OCI-LY1 (cell line): ENCODE data around the gene ABHD1.

Experiments used
- H2AFZ ChIP-seq: fragments of 200-600 bp; sonication (generic), shearing (Covaris generic); 2 replicates; pipeline ENCODE4 v1.6.0; 2014; ENCODE audit warnings: antibody characterized with exemption, mild to moderate bottlenecking, low read length
- H3F3A ChIP-seq: fragments of 200-600 bp; sonication (generic), shearing (Covaris generic); 2 replicates; pipeline ENCODE4 v1.6.0; 2014; ENCODE audit warnings: mild to moderate bottlenecking, antibody characterized with exemption, low read length, moderate library complexity; ENCODE audit not compliant: insufficient read depth
- H3K27ac ChIP-seq: fragments of 200-600 bp; sonication (generic); 2 replicates; pipeline ENCODE4 v1.5.1; 2014; ENCODE audit warnings: low read length, mixed run types, mild to moderate bottlenecking, low read depth; ENCODE audit not compliant: poor library complexity, severe bottlenecking
- H3K27me3 ChIP-seq: fragments of 200-600 bp; sonication (generic); 2 replicates; pipeline ENCODE4 v1.6.0; 2014; ENCODE audit warnings: antibody characterized with exemption, mild to moderate bottlenecking, low read length, moderate library complexity; ENCODE audit not compliant: insufficient read depth
- H3K36me3 ChIP-seq: fragments of 200-600 bp; sonication (generic); 2 replicates; pipeline ENCODE4 v1.6.1; 2014; ENCODE audit warnings: mild to moderate bottlenecking, antibody characterized with exemption, low read length, moderate library complexity, mixed read lengths; ENCODE audit not compliant: insufficient read depth
- H3K4me1 ChIP-seq: fragments of 200-600 bp; sonication (generic); 2 replicates; pipeline ENCODE4 v1.5.1; 2014; ENCODE audit warnings: mild to moderate bottlenecking, low read length, moderate library complexity; ENCODE audit not compliant: insufficient read depth, severe bottlenecking
- H3K4me2 ChIP-seq: fragments of 200-600 bp; sonication (generic), shearing (Covaris generic); 2 replicates; pipeline ENCODE4 v1.6.1; 2014; ENCODE audit warnings: low read length
- H3K4me3 ChIP-seq: fragments of 200-600 bp; sonication (generic); 2 replicates; pipeline ENCODE4 v1.5.1; 2014; ENCODE audit warnings: low read length, low read depth, mild to moderate bottlenecking, mixed read lengths; ENCODE audit not compliant: poor library complexity, severe bottlenecking
- H3K79me2 ChIP-seq: fragments of 200-600 bp; shearing (Covaris generic); 2 replicates; pipeline ENCODE4 v1.6.1; 2016; ENCODE audit warnings: mixed run types, low read length, mixed read lengths; ENCODE audit not compliant: insufficient read depth
- H3K9ac ChIP-seq: fragments of 200-600 bp; sonication (generic), shearing (Covaris generic); 2 replicates; pipeline ENCODE4 v1.6.1; 2014; ENCODE audit warnings: mild to moderate bottlenecking, low read length, mixed read lengths
- H3K9me2 ChIP-seq: fragments of 200-600 bp; sonication (generic), shearing (Covaris generic); 2 replicates; pipeline ENCODE4 v1.6.1; 2014; ENCODE audit warnings: low read depth, mild to moderate bottlenecking, low read length, mixed read lengths
- H3K9me3 ChIP-seq: fragments of 200-600 bp; shearing (Covaris generic); 2 replicates; pipeline ENCODE4 v1.6.1; 2014; ENCODE audit warnings: low read length, mixed read lengths
- H4K20me1 ChIP-seq: fragments of 200-600 bp; sonication (generic), shearing (Covaris generic); 2 replicates; pipeline ENCODE4 v1.6.0; 2016; ENCODE audit warnings: mild to moderate bottlenecking, low read length; ENCODE audit not compliant: insufficient read depth
- EZH2 ChIP-seq: fragments of 200-600 bp; sonication (generic), shearing (Covaris generic); IDR thresholded peaks from 2 replicates; pipeline ENCODE4 v1.8.0; 2017; ENCODE audit warnings: borderline replicate concordance, mixed run types, mild to moderate bottlenecking, antibody characterized with exemption, low read length, moderate library complexity, mixed read lengths
- TF ChIP-seq, protein P1 (sequence below): fragments of 200-600 bp; sonication (generic), shearing (Covaris generic); IDR thresholded peaks from 2 replicates; pipeline ENCODE4 v1.5.1; 2017; ENCODE audit warnings: mild to moderate bottlenecking, antibody characterized with exemption, low read length, moderate library complexity, mixed read lengths

The ABHD1 gene

DNA sequence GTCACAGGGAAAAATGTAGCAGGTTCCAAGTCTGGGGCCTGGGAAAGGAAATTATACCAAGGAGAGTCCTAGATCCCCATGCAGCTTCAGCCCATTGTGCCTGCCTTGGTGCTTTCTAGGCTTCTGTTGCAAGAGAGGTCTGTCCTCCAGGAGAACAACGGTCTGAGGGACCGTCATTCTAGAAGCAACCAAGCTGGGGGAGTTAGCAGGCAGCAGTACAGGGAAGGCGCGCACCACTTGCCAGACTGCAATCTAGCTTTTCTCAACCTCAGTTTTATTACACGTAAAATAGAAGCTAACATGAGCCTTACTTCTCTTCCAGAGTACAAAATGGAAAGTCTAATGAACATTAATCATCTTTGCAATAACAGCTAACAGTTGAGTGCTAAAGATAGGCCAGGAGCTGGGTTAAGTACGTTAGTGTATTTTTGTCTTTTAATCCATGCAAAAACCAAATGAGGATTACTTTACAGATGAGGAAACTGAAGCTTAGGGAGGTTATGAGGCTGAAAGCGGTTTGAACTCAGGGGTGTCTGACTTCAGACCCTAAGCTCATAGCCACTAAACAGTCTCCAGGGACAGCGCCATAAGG is 27.1 kb downstream of the ABHD1 start:
- Histone ChIP-seq H3K4me3 (no peak overlapping the region), H3K27me3 (peaks cover 6% of the 10 kb centered on the region; the same call in 1 of the 2 replicates), H3K9me2 (no peaks in the 10 kb centered on the region), H3K79me2 (no peaks in the 10 kb centered on the region), H3K4me1 (no peaks in the 10 kb centered on the region), H3K27ac (no peak overlapping the region), H3K9ac (no peak overlapping the region), H3K36me3 (no peaks in the 10 kb centered on the region), H3K9me3 (no peaks in the 10 kb centered on the region), H4K20me1 (no peaks in the 10 kb centered on the region), H3K4me2 (no peak overlapping the region), H3F3A (no peaks in the 10 kb centered on the region), H2AFZ (no peak overlapping the region)
- TF ChIP-seq EZH2 = no peak
- TF ChIP-seq, protein P1, sequence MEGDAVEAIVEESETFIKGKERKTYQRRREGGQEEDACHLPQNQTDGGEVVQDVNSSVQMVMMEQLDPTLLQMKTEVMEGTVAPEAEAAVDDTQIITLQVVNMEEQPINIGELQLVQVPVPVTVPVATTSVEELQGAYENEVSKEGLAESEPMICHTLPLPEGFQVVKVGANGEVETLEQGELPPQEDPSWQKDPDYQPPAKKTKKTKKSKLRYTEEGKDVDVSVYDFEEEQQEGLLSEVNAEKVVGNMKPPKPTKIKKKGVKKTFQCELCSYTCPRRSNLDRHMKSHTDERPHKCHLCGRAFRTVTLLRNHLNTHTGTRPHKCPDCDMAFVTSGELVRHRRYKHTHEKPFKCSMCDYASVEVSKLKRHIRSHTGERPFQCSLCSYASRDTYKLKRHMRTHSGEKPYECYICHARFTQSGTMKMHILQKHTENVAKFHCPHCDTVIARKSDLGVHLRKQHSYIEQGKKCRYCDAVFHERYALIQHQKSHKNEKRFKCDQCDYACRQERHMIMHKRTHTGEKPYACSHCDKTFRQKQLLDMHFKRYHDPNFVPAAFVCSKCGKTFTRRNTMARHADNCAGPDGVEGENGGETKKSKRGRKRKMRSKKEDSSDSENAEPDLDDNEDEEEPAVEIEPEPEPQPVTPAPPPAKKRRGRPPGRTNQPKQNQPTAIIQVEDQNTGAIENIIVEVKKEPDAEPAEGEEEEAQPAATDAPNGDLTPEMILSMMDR = no peak

DNA sequence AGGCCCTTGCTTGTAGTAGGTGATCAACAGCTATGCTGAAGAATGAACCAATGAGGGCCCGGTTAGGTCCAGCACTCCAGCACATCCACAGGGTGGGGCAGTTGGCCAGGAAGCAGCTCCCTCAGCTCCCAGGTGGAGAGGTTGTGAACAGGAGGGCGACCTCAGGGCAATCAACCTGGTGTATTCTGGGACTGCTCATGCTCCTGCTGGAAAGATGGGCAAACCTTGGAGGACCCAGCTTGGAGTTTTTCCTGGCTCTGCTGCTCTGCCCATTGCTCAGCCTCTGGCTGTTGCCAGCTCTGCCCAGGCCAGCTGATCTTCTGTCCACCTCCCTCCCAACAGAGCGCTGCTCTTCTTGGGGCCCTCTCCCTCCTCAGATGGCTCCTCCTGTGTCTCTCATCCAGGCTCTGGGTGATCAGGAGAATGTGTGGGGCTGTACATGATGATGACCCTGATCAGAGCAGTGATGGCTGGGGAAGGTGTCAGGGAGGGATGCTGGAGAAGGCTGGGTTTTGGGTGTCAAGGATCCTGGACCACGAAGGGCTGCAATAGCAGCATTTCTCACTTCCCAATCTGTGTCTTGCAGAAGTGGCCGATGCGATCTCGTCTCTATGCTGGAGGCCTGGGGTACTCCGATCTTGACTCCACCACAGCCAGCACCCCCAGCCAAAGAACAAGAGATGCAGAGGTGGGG is 28.6 kb downstream of the ABHD1 start:
- H4K20me1 ChIP-seq = no peaks in the 10 kb centered on the region
- no peak overlapping the region for H3K9ac ChIP-seq
- peaks cover 6% of the 10 kb centered on the region; the same call in 1 of the 2 replicates for H3K27me3 ChIP-seq
- TF ChIP-seq EZH2 = no peak
- TF ChIP-seq, protein P1 = no peak
- no peak overlapping the region for H3K4me2 ChIP-seq
- no peaks in the 10 kb centered on the region for H3K79me2 ChIP-seq
- H3K9me2 ChIP-seq = no peaks in the 10 kb centered on the region
- H3K9me3 ChIP-seq = no peaks in the 10 kb centered on the region
- H3K4me1 ChIP-seq = no peaks in the 10 kb centered on the region
- no peak overlapping the region for H2AFZ ChIP-seq
- no peak overlapping the region for H3K4me3 ChIP-seq
- H3K36me3 ChIP-seq = no peaks in the 10 kb centered on the region
- no peaks in the 10 kb centered on the region for H3F3A ChIP-seq
- no peak overlapping the region for H3K27ac ChIP-seq

DNA sequence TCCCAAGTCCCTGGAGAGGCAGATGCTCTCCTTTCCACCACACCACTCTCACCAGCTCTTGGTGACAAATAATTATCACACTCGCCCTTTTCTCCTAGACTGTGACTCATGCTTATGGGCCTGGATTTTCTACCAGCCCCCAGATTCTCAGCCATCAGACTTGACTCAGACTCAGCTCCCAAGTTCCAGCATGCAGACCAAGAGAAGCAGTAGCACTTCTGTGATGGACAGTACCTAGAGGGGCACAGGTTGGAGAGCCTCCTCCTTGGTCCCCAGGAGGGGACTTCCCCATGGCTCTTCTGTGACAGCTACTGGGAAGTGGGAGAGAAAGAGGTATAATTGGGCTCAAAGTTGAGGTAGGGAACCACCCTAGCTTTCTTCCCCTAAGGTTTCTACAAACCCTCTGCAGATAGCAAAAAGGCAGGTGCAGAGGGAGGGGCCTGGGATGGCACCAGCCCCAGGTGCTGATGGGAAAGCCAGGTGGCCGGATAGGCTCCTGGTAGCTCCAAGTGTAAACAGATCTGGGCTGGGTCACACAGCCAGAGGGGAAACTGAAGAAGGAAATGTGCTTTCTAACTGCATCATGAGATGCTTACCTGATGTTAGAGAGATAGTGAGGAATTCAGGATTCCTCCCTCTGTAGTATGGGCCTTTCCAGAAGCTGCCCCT is 29.3 kb downstream of the ABHD1 start:
- H3F3A ChIP-seq = no peaks in the 10 kb centered on the region
- H3K9me3 ChIP-seq = no peaks in the 10 kb centered on the region
- H3K4me3 ChIP-seq = no peak overlapping the region
- H3K9ac ChIP-seq = no peak overlapping the region
- H2AFZ ChIP-seq = no peak overlapping the region
- H3K27ac ChIP-seq = no peak overlapping the region
- TF ChIP-seq, protein P1 = no peak
- TF ChIP-seq EZH2 = no peak
- no peaks in the 10 kb centered on the region for H3K79me2 ChIP-seq
- H3K36me3 ChIP-seq = no peaks in the 10 kb centered on the region
- no peaks in the 10 kb centered on the region for H4K20me1 ChIP-seq
- H3K27me3 ChIP-seq = peaks cover 6% of the 10 kb centered on the region; the same call in 1 of the 2 replicates
- no peaks in the 10 kb centered on the region for H3K4me1 ChIP-seq
- H3K9me2 ChIP-seq = no peaks in the 10 kb centered on the region
- H3K4me2 ChIP-seq = no peak overlapping the region
